NCI-H1694 (cell line): ENCODE data around the gene ATXN1.
"Not testable (repeated sequence)": the region's sequence is repeated elsewhere in the genome, so short reads cannot be mapped to it uniquely, and the experiment has no call there.

ENCODE experiments used
- DNase-seq: peaks from one replicate; lab custom pipeline; 2025; lab: John Stamatoyannopoulos, UW

Gene ATXN1

GRCh38 chr6:16386057-16386456, 375.2 kb downstream of the ATXN1 start:
- no peak for DNase-seq

- DNase-seq, result no peak
Measured at GRCh38 chr6:16383607-16384206, 377.6 kb downstream of the ATXN1 start.

- not testable (repeated sequence) for DNase-seq
Measured at GRCh38 chr6:16381968-16382367, 379.3 kb downstream of the ATXN1 start.

GRCh38 chr6:16380220-16380809, 380.9 kb downstream of the ATXN1 start:
- DNase-seq, result no peak

GRCh38 chr6:16378360-16378759, 382.9 kb downstream of the ATXN1 start:
- not testable (repeated sequence) for DNase-seq

- no peak for DNase-seq
Measured at GRCh38 chr6:16377470-16377869, 383.8 kb downstream of the ATXN1 start.

- DNase-seq, result no peak
Measured at GRCh38 chr6:16375843-16376242, 385.4 kb downstream of the ATXN1 start.

GRCh38 chr6:16375206-16375605, 386.1 kb downstream of the ATXN1 start:
- DNase-seq, result no peak

- no peak for DNase-seq
Measured at GRCh38 chr6:16374461-16375200, 386.6 kb downstream of the ATXN1 start.

- DNase-seq, result no peak
Measured at GRCh38 chr6:16374016-16374415, 387.2 kb downstream of the ATXN1 start.

GRCh38 chr6:16372029-16372776, 389.1 kb downstream of the ATXN1 start:
- no peak for DNase-seq

GRCh38 chr6:16371401-16371800, 389.9 kb downstream of the ATXN1 start:
- DNase-seq, result no peak

GRCh38 chr6:16370943-16371342, 390.3 kb downstream of the ATXN1 start:
- no peak for DNase-seq

- no peak for DNase-seq
Measured at GRCh38 chr6:16369989-16370388, 391.3 kb downstream of the ATXN1 start.

GRCh38 chr6:16369140-16369745, 392.0 kb downstream of the ATXN1 start:
- DNase-seq, result no peak

- no peak for DNase-seq
Measured at GRCh38 chr6:16367571-16367970, 393.7 kb downstream of the ATXN1 start.

GRCh38 chr6:16363749-16364148, 397.5 kb downstream of the ATXN1 start:
- no peak for DNase-seq

GRCh38 chr6:16362819-16363589, 398.3 kb downstream of the ATXN1 start:
- no peak for DNase-seq

GRCh38 chr6:16362296-16362695, 399.0 kb downstream of the ATXN1 start:
- no peak for DNase-seq

- DNase-seq, result no peak
Measured at GRCh38 chr6:16361861-16362260, 399.4 kb downstream of the ATXN1 start.

- no peak for DNase-seq
Measured at GRCh38 chr6:16361121-16361520, 400.1 kb downstream of the ATXN1 start.
